Gastroesophageal sphincter (tissue), 3 donors: ENCODE results near the gene GRM4.

Experiments used
- EP300 ChIP-seq: sonication (generic); formaldehyde crosslinking; IDR thresholded peaks from one replicate; pipeline ENCODE4 v1.6.1; 2017; ENCODE audit warnings: antibody characterized with exemption, mild to moderate bottlenecking
- POLR2A ChIP-seq, 2 donors: fragments of 450-650 bp; IDR thresholded peaks; one replicate each; pipeline ENCODE4 v1.6.1; 2017; ENCODE audit warnings: antibody characterized with exemption in 2 of 2, mild to moderate bottlenecking in 2 of 2, moderate library complexity in 1 of 2
- TF ChIP-seq, protein P1 (sequence below), 4 experiments: fragments of 200-600 bp in 2 of 4; fragments of 450-650 bp in 2 of 4; sonication (generic) in 1 of 4; IDR thresholded peaks; one replicate each; pipeline ENCODE4 v1.5.1; 2017 to 2019; ENCODE audit warnings: antibody characterized with exemption in 4 of 4, mild to moderate bottlenecking in 2 of 4, moderate library complexity in 2 of 4

GRCh38 chr6:34001706-34002621 lies 143.9 kb downstream of the GRM4 start:
- TF ChIP-seq, protein P1, sequence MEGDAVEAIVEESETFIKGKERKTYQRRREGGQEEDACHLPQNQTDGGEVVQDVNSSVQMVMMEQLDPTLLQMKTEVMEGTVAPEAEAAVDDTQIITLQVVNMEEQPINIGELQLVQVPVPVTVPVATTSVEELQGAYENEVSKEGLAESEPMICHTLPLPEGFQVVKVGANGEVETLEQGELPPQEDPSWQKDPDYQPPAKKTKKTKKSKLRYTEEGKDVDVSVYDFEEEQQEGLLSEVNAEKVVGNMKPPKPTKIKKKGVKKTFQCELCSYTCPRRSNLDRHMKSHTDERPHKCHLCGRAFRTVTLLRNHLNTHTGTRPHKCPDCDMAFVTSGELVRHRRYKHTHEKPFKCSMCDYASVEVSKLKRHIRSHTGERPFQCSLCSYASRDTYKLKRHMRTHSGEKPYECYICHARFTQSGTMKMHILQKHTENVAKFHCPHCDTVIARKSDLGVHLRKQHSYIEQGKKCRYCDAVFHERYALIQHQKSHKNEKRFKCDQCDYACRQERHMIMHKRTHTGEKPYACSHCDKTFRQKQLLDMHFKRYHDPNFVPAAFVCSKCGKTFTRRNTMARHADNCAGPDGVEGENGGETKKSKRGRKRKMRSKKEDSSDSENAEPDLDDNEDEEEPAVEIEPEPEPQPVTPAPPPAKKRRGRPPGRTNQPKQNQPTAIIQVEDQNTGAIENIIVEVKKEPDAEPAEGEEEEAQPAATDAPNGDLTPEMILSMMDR (IDR thresholded peaks at IDR 0.05): no peak
- no peak for TF ChIP-seq POLR2A (IDR thresholded peaks at IDR 0.05)
- TF ChIP-seq EP300: no peak
